Mesendoderm (in vitro differentiated cells): ENCODE data around the gene DENND4B.
"Not testable (repeated sequence)": the region's sequence is repeated elsewhere in the genome, so short reads cannot be mapped to it uniquely, and the experiment has no call there.

ENCODE experiments used
- DNase-seq: peaks from one replicate; pipeline ENCODE4 v3.0.0; 2013
- H2AK5ac ChIP-seq: 2 replicates; pipeline ENCODE4 v1.6.1; 2013; ENCODE audit warnings: low read length, inconsistent platforms
- H2BK120ac ChIP-seq: 2 replicates; pipeline ENCODE4 v1.6.1; 2013; ENCODE audit warnings: low read depth, mild to moderate bottlenecking, low read length, moderate library complexity, mixed read lengths
- H2BK15ac ChIP-seq: replicated peaks from 2 replicates; pipeline ENCODE4 v1.6.1; 2013; ENCODE audit warnings: low read depth, mild to moderate bottlenecking, moderate library complexity
- H2BK5ac ChIP-seq: 2 replicates; pipeline ENCODE4 v1.6.1; 2013; ENCODE audit warnings: low read length, inconsistent platforms
- H3K18ac ChIP-seq: 2 replicates; pipeline ENCODE4 v1.6.1; 2013; ENCODE audit warnings: mild to moderate bottlenecking, low read length, mixed read lengths
- H3K23ac ChIP-seq: one replicate; pipeline ENCODE4 v1.6.1; 2013; ENCODE audit warnings: low read length
- H3K27ac ChIP-seq: 2 replicates; pipeline ENCODE4 v1.5.1; 2013; ENCODE audit warnings: low read depth, mild to moderate bottlenecking, inconsistent platforms, low read length, moderate library complexity
- H3K27me3 ChIP-seq: 2 replicates; pipeline ENCODE4 v1.6.1; 2013; ENCODE audit warnings: low read length, control low read depth, mild to moderate bottlenecking, inconsistent platforms; ENCODE audit not compliant: insufficient read depth, poor library complexity
- H3K36me3 ChIP-seq: 2 replicates; pipeline ENCODE4 v1.6.1; 2013; ENCODE audit warnings: low read length, inconsistent platforms; ENCODE audit not compliant: control insufficient read depth, insufficient read depth
- H3K4ac ChIP-seq: one replicate; pipeline ENCODE4 v1.6.1; 2013; ENCODE audit warnings: low read depth, mild to moderate bottlenecking, low read length, moderate library complexity
- H3K4me1 ChIP-seq: 2 replicates; pipeline ENCODE4 v1.6.1; 2013; ENCODE audit warnings: low read depth, low read length, inconsistent platforms; ENCODE audit not compliant: control insufficient read depth
- H3K4me2 ChIP-seq: 2 replicates; pipeline ENCODE4 v1.6.1; 2013; ENCODE audit warnings: low read length
- H3K4me3 ChIP-seq: 2 replicates; pipeline ENCODE4 v1.5.1; 2013; ENCODE audit warnings: mild to moderate bottlenecking, low read length
- H3K56ac ChIP-seq: one replicate; pipeline ENCODE4 v1.6.1; 2013; ENCODE audit warnings: low read length
- H3K79me1 ChIP-seq: 2 replicates; pipeline ENCODE4 v1.6.1; 2013; ENCODE audit warnings: low read length, inconsistent platforms
- H3K79me2 ChIP-seq: 2 replicates; pipeline ENCODE4 v1.6.1; 2013; ENCODE audit warnings: mild to moderate bottlenecking, low read length; ENCODE audit not compliant: control insufficient read depth, insufficient read depth
- H3K9ac ChIP-seq: 2 replicates; pipeline ENCODE4 v1.6.1; 2013; ENCODE audit warnings: low read length, inconsistent platforms
- H4K5ac ChIP-seq: one replicate; pipeline ENCODE4 v1.6.1; 2013; ENCODE audit warnings: low read length
- H4K8ac ChIP-seq: one replicate; pipeline ENCODE4 v1.6.1; 2013; ENCODE audit warnings: low read depth, mild to moderate bottlenecking, control low read depth, low read length, moderate library complexity
- WGBS: extraction: QIAGEN DNeasy Blood & Tissue Kit; methylation state at CpG from one replicate; pipeline ENCODE4 v1.1.7; 2013; ENCODE audit warnings: low lambda C conversion rate, missing lambda C conversion rate; ENCODE audit not compliant: insufficient coverage; ENCODE audit errors: extremely low coverage; 5-methylcytosine and 5-hydroxymethylcytosine counted together

Gene DENND4B

GRCh38 chr1:153919876-153920852 is 26.4 kb downstream of the DENND4B start:
- H3K36me3 ChIP-seq = no peaks in the 10 kb centered on the region
- no peak overlapping the region for H4K5ac ChIP-seq
- H3K4me1 ChIP-seq = peaks cover 10% of the 10 kb centered on the region
- peaks cover 6% of the 10 kb centered on the region for H3K79me1 ChIP-seq
- peak overlapping the region; percentile 45 for H3K56ac ChIP-seq
- H3K23ac ChIP-seq = no peak overlapping the region
- no peak overlapping the region for H3K4ac ChIP-seq
- no peak overlapping the region for H4K8ac ChIP-seq
- no peak overlapping the region for H2BK15ac ChIP-seq
- WGBS = no CpG with 5 or more reads among the region's 4 CpGs
- no peaks in the 10 kb centered on the region for H3K27me3 ChIP-seq
- H3K4me3 ChIP-seq = no peak overlapping the region
- no peak overlapping the region for H2BK5ac ChIP-seq
- no peak overlapping the region for H2BK120ac ChIP-seq
- peak overlapping the region; percentile 2 for H3K4me2 ChIP-seq
- peak; percentile 38 for DNase-seq
- H3K27ac ChIP-seq = no peak overlapping the region
- no peak overlapping the region for H2AK5ac ChIP-seq
- H3K79me2 ChIP-seq = peaks cover 55% of the 10 kb centered on the region
- peak overlapping the region; percentile 81 for H3K9ac ChIP-seq
- no peak overlapping the region for H3K18ac ChIP-seq

DNA sequence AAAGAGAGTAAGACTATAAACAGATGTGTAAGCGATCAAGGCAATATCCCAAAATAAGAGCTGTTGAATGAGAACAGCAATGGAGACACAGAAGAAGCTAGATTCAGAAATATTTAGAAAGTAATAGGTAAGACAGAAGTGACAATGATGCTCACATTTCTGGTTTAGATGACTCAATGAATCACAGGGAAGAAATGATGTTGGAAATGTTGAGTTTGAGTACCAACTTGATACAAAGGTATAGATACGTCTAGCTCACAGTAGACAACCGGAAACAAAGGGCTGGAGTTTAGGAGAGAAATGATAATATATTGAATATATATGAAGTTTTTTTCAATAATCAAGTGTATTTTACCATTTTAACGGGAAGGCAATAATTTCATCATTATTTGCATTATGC is 30.2 kb downstream of the DENND4B start:
- Histone ChIP-seq H3K36me3 (no peaks in the 10 kb centered on the region), H3K27me3 (no peaks in the 10 kb centered on the region), H2BK15ac (no peak overlapping the region), H2BK5ac (no peak overlapping the region), H3K23ac (no peak overlapping the region), H3K9ac (no peak overlapping the region), H3K4me2 (no peak overlapping the region), H3K4me1 (peaks cover 10% of the 10 kb centered on the region), H2BK120ac (no peak overlapping the region), H3K18ac (no peak overlapping the region), H4K8ac (no peak overlapping the region), H3K56ac (no peak overlapping the region), H3K4me3 (no peak overlapping the region), H3K79me2 (peaks cover 69% of the 10 kb centered on the region), H3K27ac (no peak overlapping the region), H3K79me1 (peaks cover 9% of the 10 kb centered on the region), H3K4ac (no peak overlapping the region), H2AK5ac (no peak overlapping the region), H4K5ac (no peak overlapping the region)
- WGBS = 100% methylated on average over 1 of the region's 4 CpGs
- no peak for DNase-seq

GRCh38 chr1:153912349-153912748 is 34.2 kb downstream of the DENND4B start:
- Histone ChIP-seq H3K27me3 (no peaks in the 10 kb centered on the region), H3K4me3 (no peak overlapping the region), H2BK15ac (no peak overlapping the region), H4K5ac (no peak overlapping the region), H3K27ac (no peak overlapping the region), H3K23ac (no peak overlapping the region), H2BK120ac (no peak overlapping the region), H3K79me1 (peaks cover 3% of the 10 kb centered on the region), H3K18ac (no peak overlapping the region), H4K8ac (no peak overlapping the region), H3K36me3 (no peaks in the 10 kb centered on the region), H3K4ac (no peak overlapping the region), H3K9ac (no peak overlapping the region), H3K79me2 (peaks cover 60% of the 10 kb centered on the region), H2BK5ac (no peak overlapping the region), H3K4me2 (no peak overlapping the region), H2AK5ac (no peak overlapping the region), H3K4me1 (no peaks in the 10 kb centered on the region), H3K56ac (no peak overlapping the region)
- no CpG with 5 or more reads among the region's 2 CpGs for WGBS
- DNase-seq = no peak

- DNase-seq, H4K5ac ChIP-seq, H3K36me3 ChIP-seq, H2AK5ac ChIP-seq, H3K23ac ChIP-seq, H3K9ac ChIP-seq, H3K4me1 ChIP-seq, H3K4me2 ChIP-seq, H3K56ac ChIP-seq, H2BK120ac ChIP-seq, H3K18ac ChIP-seq, H3K4ac ChIP-seq, H3K27ac ChIP-seq, H2BK5ac ChIP-seq, H3K79me1 ChIP-seq, H4K8ac ChIP-seq, H2BK15ac ChIP-seq, H3K27me3 ChIP-seq, H3K4me3 ChIP-seq: not testable (repeated sequence)
- H3K79me2 ChIP-seq = peaks cover 57% of the 10 kb centered on the region
- no CpG with 5 or more reads among the region's 6 CpGs for WGBS
Observed at GRCh38 chr1:153910560-153910959, 36.0 kb downstream of the DENND4B start.

GRCh38 chr1:153908071-153908470 is 38.4 kb downstream of the DENND4B start:
- no CpG with 5 or more reads among the region's 6 CpGs for WGBS

More at GRCh38 chr1:153908071-153908470, 38.4 kb downstream of the DENND4B start:
- Histone ChIP-seq H3K56ac (no peak overlapping the region), H2BK120ac (no peak overlapping the region), H3K18ac (no peak overlapping the region), H3K4ac (no peak overlapping the region), H4K5ac (no peak overlapping the region), H3K79me1 (peaks cover 7% of the 10 kb centered on the region), H3K27ac (no peak overlapping the region), H3K4me2 (no peak overlapping the region), H2BK5ac (no peak overlapping the region), H3K27me3 (no peaks in the 10 kb centered on the region), H3K9ac (no peak overlapping the region), H3K36me3 (no peaks in the 10 kb centered on the region), H3K4me1 (no peaks in the 10 kb centered on the region), H3K4me3 (no peak overlapping the region), H3K23ac (no peak overlapping the region), H4K8ac (no peak overlapping the region), H2BK15ac (no peak overlapping the region), H3K79me2 (peaks cover 58% of the 10 kb centered on the region), H2AK5ac (no peak overlapping the region)
- DNase-seq = no peak
